ENCODE measurements around the gene MN1.

MN1 gene

GRCh38 chr22:27764722-27765236, 36.8 kb downstream of the MN1 start:
- Histone ChIP-seq H3K9me2 (replicated peaks; ENCODE audit: control insufficient read depth, low read length) (no peaks in the 10 kb centered on the region), H3K27me3 (ENCODE audit: control insufficient read depth, low read length) (peaks cover 5% of the 10 kb centered on the region; the same call in 1 of the 2 replicates), H3F3A (ENCODE audit: control insufficient read depth, insufficient read depth) (no peaks in the 10 kb centered on the region), H3K9me3 (ENCODE audit: control insufficient read depth, insufficient read depth, low read length) (no peaks in the 10 kb centered on the region), H3K4me3 (ENCODE audit: low read length) (no peak overlapping the region), H3K79me2 (ENCODE audit: control insufficient read depth, low read length) (no peaks in the 10 kb centered on the region), H3K36me3 (ENCODE audit: control insufficient read depth, low read length) (no peaks in the 10 kb centered on the region), H4K20me1 (ENCODE audit: control insufficient read depth, insufficient read depth, low read depth, low read length) (no peaks in the 10 kb centered on the region), H3K4me1 (ENCODE audit: control insufficient read depth, low read length) (no peaks in the 10 kb centered on the region), H3K27ac (ENCODE audit: low read depth, low read length) (no peak overlapping the region), H3K4me2 (ENCODE audit: low read length) (no peak overlapping the region)
- TF ChIP-seq EZH2phosphoT487 (IDR thresholded peaks at IDR 0.05; ENCODE audit: borderline replicate concordance, low read length) (no peak), CTCF (IDR thresholded peaks at IDR 0.05; ENCODE audit: low read depth, low read length, poor library complexity, severe bottlenecking) (no peak)

- Histone ChIP-seq H3K4me3 (ENCODE audit: low read length) (no peak overlapping the region), H3K27ac (ENCODE audit: low read depth, low read length) (no peak overlapping the region), H3K4me2 (ENCODE audit: low read length) (no peak overlapping the region), H3K4me1 (ENCODE audit: control insufficient read depth, low read length) (no peaks in the 10 kb centered on the region), H3K27me3 (ENCODE audit: control insufficient read depth, low read length) (no peaks in the 10 kb centered on the region), H3K9me3 (ENCODE audit: control insufficient read depth, insufficient read depth, low read length) (no peaks in the 10 kb centered on the region), H4K20me1 (ENCODE audit: control insufficient read depth, insufficient read depth, low read depth, low read length) (no peaks in the 10 kb centered on the region), H3K36me3 (ENCODE audit: control insufficient read depth, low read length) (no peaks in the 10 kb centered on the region), H3K9me2 (replicated peaks; ENCODE audit: control insufficient read depth, low read length) (no peaks in the 10 kb centered on the region), H3F3A (ENCODE audit: control insufficient read depth, insufficient read depth) (no peaks in the 10 kb centered on the region), H3K79me2 (ENCODE audit: control insufficient read depth, low read length) (no peaks in the 10 kb centered on the region)
- no peak for TF ChIP-seq CTCF (IDR thresholded peaks at IDR 0.05; ENCODE audit: low read depth, low read length, poor library complexity, severe bottlenecking)
- TF ChIP-seq EZH2phosphoT487 (IDR thresholded peaks at IDR 0.05; ENCODE audit: borderline replicate concordance, low read length): no peak
These were observed 39.9 kb downstream of the MN1 start for GRCh38 chr22:27761665-27762064.

GRCh38 chr22:27761000-27761399, 40.6 kb downstream of the MN1 start:
- TF ChIP-seq EZH2phosphoT487 (IDR thresholded peaks at IDR 0.05; ENCODE audit: borderline replicate concordance, low read length): no peak
- no peak for TF ChIP-seq CTCF (IDR thresholded peaks at IDR 0.05; ENCODE audit: low read depth, low read length, poor library complexity, severe bottlenecking)
- H3K4me2 ChIP-seq (ENCODE audit: low read length): no peak overlapping the region
- H3K4me1 ChIP-seq (ENCODE audit: control insufficient read depth, low read length): no peaks in the 10 kb centered on the region
- no peak overlapping the region for H3K27ac ChIP-seq (ENCODE audit: low read depth, low read length)
- no peaks in the 10 kb centered on the region for H3K27me3 ChIP-seq (ENCODE audit: control insufficient read depth, low read length)
- no peaks in the 10 kb centered on the region for H4K20me1 ChIP-seq (ENCODE audit: control insufficient read depth, insufficient read depth, low read depth, low read length)
- no peaks in the 10 kb centered on the region for H3K9me3 ChIP-seq (ENCODE audit: control insufficient read depth, insufficient read depth, low read length)
- H3K4me3 ChIP-seq (ENCODE audit: low read length): no peak overlapping the region
- H3K36me3 ChIP-seq (ENCODE audit: control insufficient read depth, low read length): no peaks in the 10 kb centered on the region
- no peaks in the 10 kb centered on the region for H3F3A ChIP-seq (ENCODE audit: control insufficient read depth, insufficient read depth)
- H3K79me2 ChIP-seq (ENCODE audit: control insufficient read depth, low read length): no peaks in the 10 kb centered on the region
- no peaks in the 10 kb centered on the region for H3K9me2 ChIP-seq (replicated peaks; ENCODE audit: control insufficient read depth, low read length)

All from DOHH2 (cell line).